Measurements from ENCODE around the gene PGAP6. TPM values are rescaled to one million over a fixed set of nuclear protein-coding genes. Genes with fewer than 3 reads are reported as not detected.

The PGAP6 gene
- total and polyA plus RNA-seq, 2 of the 8 experiments (the other 6 are each of a cell fraction or from before 2014, with no cell fraction given) = 86.8 to 364 TPM

DNA sequence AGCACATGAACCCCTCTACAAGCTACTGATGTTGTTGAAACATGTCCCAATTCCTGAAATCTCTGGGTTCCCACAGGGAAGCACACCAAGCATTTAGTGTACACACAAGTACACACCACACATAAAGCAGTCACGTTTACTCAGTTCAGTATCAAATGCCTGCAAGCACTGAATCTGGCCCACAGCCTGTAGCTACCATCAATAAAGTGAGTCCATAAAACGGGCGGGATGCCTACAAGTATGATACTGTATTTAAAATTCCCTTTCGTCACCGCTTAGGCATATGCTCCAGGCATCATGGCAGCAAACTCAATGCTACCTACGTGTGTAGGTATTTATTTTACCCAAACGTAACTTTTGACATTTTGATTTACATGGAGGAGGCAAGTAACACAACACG, 31.6 kb downstream of the PGAP6 start (continued):
- TF ChIP-seq EGR1 (IDR thresholded peaks at IDR 0.05; ENCODE audit: borderline replicate concordance, low read depth, low read length) (no peak), SIX5 (IDR thresholded peaks at IDR 0.05; ENCODE audit: low read depth, low read length) (no peak), POU5F1 (IDR thresholded peaks at IDR 0.05; ENCODE audit: low read depth, low read length) (no peak), BRCA1 (IDR thresholded peaks at IDR 0.05; ENCODE audit: low read depth, low read length) (no peak), KDM1A (IDR thresholded peaks at IDR 0.05; ENCODE audit: borderline replicate concordance, low read length) (no peak), RBBP5 (IDR thresholded peaks at IDR 0.05; ENCODE audit: borderline replicate concordance, low read depth, low read length) (no peak)

Measured in H1 (cell line).